ENCODE data around the gene PAM.
"Not testable (repeated sequence)": the region's sequence is repeated elsewhere in the genome, so short reads cannot be mapped to it uniquely, and the experiment has no call there.

- not testable (repeated sequence) for TF ChIP-seq POLR2AphosphoS5 (IDR thresholded peaks at IDR 0.05; ENCODE audit: low read depth, low read length); CTCF (IDR thresholded peaks at IDR 0.05; ENCODE audit: control extremely low read depth in 1 of 3, insufficient read depth in 1 of 3, low read depth in 1 of 3, low read length in 3 of 3); SP1 (IDR thresholded peaks at IDR 0.05; ENCODE audit: low read depth, low read length); RFX5 (IDR thresholded peaks at IDR 0.05; ENCODE audit: borderline replicate concordance, low read depth, low read length); YY1 (IDR thresholded peaks at IDR 0.05; ENCODE audit: low read depth, low read length); USF2 (IDR thresholded peaks at IDR 0.05; ENCODE audit: low read length); POLR2A (IDR thresholded peaks at IDR 0.05; ENCODE audit: control extremely low read depth in 1 of 2, low read depth in 2 of 2, low read length in 2 of 2); SP2 (IDR thresholded peaks at IDR 0.05; ENCODE audit: low read length)
Measured at GRCh38 chr5:102775756-102776155, 20.7 kb downstream of the PAM start.

All from H1 (cell line).